ENCODE measurements around the gene C22orf42.
"Not testable (repeated sequence)": the region's sequence is repeated elsewhere in the genome, so short reads cannot be mapped to it uniquely, and the experiment has no call there.

C22orf42 gene

GRCh38 chr22:32191021-32191420 is 31.9 kb upstream of the C22orf42 start:
- not testable (repeated sequence) for DNase-seq

- no peak for DNase-seq
These were observed 26.7 kb upstream of the C22orf42 start for GRCh38 chr22:32185821-32186220.

GRCh38 chr22:32183625-32184024 is 24.5 kb upstream of the C22orf42 start:
- DNase-seq: no peak

- DNase-seq: no peak
These were observed 21.9 kb upstream of the C22orf42 start for GRCh38 chr22:32181043-32181442.

- DNase-seq: no peak
These were observed 18.2 kb upstream of the C22orf42 start for GRCh38 chr22:32177221-32177765.

GRCh38 chr22:32175683-32176644 is 16.9 kb upstream of the C22orf42 start:
- DNase-seq: peak in 5 of 51 donors; percentile 4 to 16 (median 5)

GRCh38 chr22:32175115-32175514 is 16.0 kb upstream of the C22orf42 start:
- DNase-seq: no peak

GRCh38 chr22:32165681-32166080 is 6.6 kb upstream of the C22orf42 start:
- DNase-seq: no peak

GRCh38 chr22:32164075-32164860 is 5.2 kb upstream of the C22orf42 start:
- no peak for DNase-seq

- DNase-seq: not testable (repeated sequence)
These were observed 1.3 kb upstream of the C22orf42 start for GRCh38 chr22:32160411-32160810.

GRCh38 chr22:32157632-32158031 is 1.5 kb downstream of the C22orf42 start:
- DNase-seq: not testable (repeated sequence)

GRCh38 chr22:32154727-32155126 is 4.4 kb downstream of the C22orf42 start:
- DNase-seq: not testable (repeated sequence)

- not testable (repeated sequence) for DNase-seq
These were observed 7.5 kb downstream of the C22orf42 start for GRCh38 chr22:32151641-32152040.

GRCh38 chr22:32150647-32151046 is 8.5 kb downstream of the C22orf42 start:
- DNase-seq: not testable (repeated sequence)

- not testable (repeated sequence) for DNase-seq
These were observed 10.7 kb downstream of the C22orf42 start for GRCh38 chr22:32148372-32148771.

- DNase-seq: not testable (repeated sequence)
These were observed 12.0 kb downstream of the C22orf42 start for GRCh38 chr22:32147128-32147527.

GRCh38 chr22:32144496-32145274 is 14.4 kb downstream of the C22orf42 start:
- DNase-seq: peak in 2 of 51 donors; percentile 3 to 5

GRCh38 chr22:32142600-32142999 is 16.5 kb downstream of the C22orf42 start:
- DNase-seq: no peak

- DNase-seq: not testable (repeated sequence)
These were observed 18.4 kb downstream of the C22orf42 start for GRCh38 chr22:32140688-32141087.

- DNase-seq: not testable (repeated sequence)
These were observed 20.5 kb downstream of the C22orf42 start for GRCh38 chr22:32138576-32138975.

GRCh38 chr22:32137731-32138324 is 21.3 kb downstream of the C22orf42 start:
- DNase-seq: not testable (repeated sequence)

Measured in hypothalamus (tissue), 51 donors.